Endometrial microvascular endothelial cells (primary cell): ENCODE measurements around the gene PVALB. TPM values are rescaled to one million over a fixed set of nuclear protein-coding genes. Genes with fewer than 3 reads are reported as not detected.
"Not testable (repeated sequence)": the region's sequence is repeated elsewhere in the genome, so short reads cannot be mapped to it uniquely, and the experiment has no call there.

Experiments used
- in situ Hi-C: cut with HindIII; loops from 2 replicates; pipeline ENCODE4 v1.10.0; 2017; ENCODE audit warnings: low sequenced_read_pairs, low pct_unique_long_range_greater_than_20kb; ENCODE audit errors: inconsistent ontology term
- total RNA-seq: library from RNA; depleted of rRNA; stranded (reverse); fragments of >200 nt; gene quantifications from one replicate; pipeline ENCODE4 v1.2.3, GENCODE V29; 2015; ENCODE audit errors: inconsistent ontology term

The PVALB gene
- total RNA-seq, 1 donor from 2014 or later: not detected

GRCh38 chr22:36765131-36765942 is 51.5 kb downstream of the PVALB start:
- in situ Hi-C loops: no loop called here

GRCh38 chr22:36764641-36765040 is 52.2 kb downstream of the PVALB start:
- in situ Hi-C loops: no loop called here

GRCh38 chr22:36764060-36764459 is 52.8 kb downstream of the PVALB start:
- in situ Hi-C loops: no loop called here

GRCh38 chr22:36763576-36763975 is 53.3 kb downstream of the PVALB start:
- in situ Hi-C loops: no loop called here

DNA sequence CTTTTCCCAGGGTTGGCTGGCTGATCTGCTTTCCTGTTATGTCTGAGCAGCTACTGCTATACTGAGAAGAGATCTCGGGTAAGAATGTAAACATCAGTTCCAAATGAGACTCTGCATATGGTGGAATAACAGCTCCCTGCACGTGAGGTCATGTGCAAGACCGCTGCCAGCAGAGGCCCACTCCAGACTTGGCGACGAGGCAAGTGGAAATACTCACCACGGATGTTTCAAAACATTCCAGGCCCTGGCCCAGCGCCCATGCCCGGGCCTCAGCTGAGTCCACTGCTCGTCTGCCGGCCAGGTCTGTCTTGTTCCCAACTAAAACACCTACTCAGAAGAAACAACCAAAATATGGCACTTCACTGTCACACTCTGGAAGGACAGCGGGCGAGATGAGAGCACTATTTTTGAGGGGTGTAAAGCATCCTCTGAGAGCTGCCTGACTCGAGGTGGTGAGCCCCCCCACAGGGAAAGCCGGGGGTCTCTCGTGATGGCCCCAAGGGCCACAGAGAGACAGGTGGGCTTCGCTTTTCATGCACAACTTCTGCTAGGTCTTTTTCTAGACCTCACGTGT is 54.1 kb downstream of the PVALB start:
- in situ Hi-C loops: no loop called here

DNA sequence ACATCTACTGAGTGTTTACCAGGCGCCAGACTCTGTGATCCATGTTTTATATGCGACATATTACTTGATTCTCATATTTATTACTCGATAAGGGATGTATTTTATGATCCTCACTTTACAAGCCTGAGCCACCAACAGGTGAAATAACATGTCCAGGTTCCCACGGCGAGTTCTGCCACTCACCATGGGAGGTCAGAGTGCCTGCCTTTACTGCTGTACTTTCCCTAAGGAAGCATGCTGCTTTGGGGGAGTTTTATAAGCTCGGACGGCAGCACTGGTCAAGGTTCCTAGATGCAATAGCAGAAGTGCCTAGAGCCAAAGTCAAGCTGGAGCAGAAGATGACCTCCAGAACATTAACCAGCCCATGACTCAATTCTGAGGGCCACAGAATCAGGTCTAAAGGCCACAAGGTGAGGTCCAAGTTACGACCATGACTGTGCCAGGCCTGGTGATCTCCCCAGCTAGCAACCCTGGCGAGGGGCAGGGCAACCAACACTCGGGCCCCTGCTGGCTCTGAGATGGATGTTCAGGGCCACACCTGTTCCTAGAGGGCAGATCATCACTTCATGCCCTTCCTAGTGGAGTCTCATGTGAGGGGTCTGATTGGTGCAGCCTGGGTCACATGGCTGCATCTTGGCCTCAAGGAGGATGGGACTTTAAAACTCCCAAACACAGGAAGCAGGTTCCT is 55.1 kb downstream of the PVALB start:
- in situ Hi-C loops: no loop called here

DNA sequence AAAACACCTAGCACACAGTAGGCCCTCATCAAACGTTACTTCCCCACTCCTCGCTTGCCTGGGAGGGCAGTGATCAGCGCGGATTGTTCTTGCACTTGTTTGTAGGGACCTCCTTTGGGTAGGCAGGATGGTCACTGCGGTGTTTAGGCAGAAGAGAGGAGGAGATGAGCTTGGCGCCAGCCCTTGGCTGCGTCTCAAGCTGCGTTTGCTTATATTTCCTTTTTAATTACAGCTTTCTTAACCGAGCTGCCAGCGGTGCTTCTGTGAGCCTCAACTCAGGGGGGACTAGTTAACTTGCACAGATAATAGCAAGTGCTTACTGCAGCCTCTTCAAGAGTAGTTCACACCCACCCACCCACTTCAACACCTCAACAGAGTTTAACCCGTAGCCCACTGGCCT is 56.0 kb downstream of the PVALB start:
- in situ Hi-C loops: no loop called here

DNA sequence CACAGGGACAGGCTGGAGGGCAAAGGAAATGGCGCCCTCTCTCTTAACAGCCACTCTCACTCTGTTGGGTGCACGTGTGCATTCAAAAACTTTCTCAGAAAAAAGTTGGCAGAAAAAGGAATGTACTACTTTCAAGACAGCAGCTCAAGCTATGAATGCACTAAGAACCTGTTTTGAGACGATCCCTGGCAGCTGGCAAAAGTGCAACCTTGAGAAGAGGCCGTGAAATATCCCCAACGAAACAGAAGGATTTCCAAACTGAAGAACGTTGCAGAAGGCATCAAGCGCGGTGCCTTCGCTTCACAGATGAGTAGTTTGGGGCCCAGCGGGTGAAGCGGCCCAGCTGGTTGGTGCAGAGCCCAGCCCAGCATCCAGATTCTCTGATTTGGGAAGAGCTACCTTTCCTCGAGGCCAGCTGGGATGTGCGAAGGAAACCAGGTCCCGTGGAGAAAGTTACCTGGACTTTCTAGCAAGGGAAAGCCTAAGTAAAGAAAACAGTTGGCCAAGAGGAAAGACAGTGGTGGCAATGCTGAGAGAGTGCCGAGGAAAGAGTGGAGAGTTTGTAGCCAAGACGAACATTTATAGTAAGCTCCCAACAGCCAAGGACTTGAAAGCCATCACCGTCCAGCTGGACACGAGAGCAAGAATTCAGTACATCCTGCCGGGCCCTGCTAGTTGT is 57.2 kb downstream of the PVALB start:
- in situ Hi-C loops: no loop called here

- in situ Hi-C loops: no loop called here
Measured at GRCh38 chr22:36758792-36759271, 58.0 kb downstream of the PVALB start.

GRCh38 chr22:36757668-36758211 is 59.1 kb downstream of the PVALB start:
- in situ Hi-C loops: no loop called here

GRCh38 chr22:36756746-36757655 is 59.8 kb downstream of the PVALB start:
- in situ Hi-C loops: no loop called here

GRCh38 chr22:36756031-36756430 is 60.8 kb downstream of the PVALB start:
- in situ Hi-C loops: no loop called here

GRCh38 chr22:36755316-36755715 is 61.5 kb downstream of the PVALB start:
- in situ Hi-C loops: no loop called here

DNA sequence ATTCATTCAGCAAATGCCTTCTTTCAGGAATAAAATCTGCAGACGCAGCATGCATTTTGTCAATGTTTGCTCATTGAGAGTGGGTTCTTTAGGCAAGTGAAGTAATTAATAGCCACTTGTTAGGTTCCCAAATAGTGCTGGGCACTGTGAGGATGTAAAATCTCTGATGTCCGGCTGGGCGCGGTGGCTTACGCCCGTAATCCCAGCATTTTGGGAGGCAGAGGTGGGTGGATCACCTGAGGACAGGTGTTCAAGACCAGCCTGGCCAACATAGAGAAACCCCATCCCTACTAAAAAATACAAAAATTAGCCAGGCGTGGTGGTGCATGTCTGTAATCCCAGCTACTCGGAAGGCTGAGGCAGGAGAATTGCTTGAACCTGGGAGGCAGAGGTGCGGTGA is 62.0 kb downstream of the PVALB start:
- in situ Hi-C loops: not testable (repeated sequence)

DNA sequence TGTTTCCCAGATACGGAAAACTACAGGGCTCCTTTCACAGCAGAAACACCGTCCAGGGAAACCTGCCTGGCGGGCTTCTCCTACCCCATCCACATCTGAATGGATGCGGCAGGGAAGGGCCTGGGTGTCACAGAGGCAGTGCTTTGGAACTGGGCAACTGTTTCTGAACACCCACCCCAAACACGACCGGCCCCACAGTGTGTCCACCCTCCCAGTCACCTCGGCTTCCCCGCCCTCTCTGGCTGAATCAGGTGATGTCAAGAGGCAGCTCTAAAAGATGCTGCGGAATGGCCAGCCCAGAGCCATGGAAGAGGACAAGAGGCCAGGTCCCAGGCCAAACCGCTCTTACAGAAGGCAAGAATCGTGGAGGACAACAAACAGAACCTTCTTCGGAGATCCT is 62.9 kb downstream of the PVALB start:
- in situ Hi-C loops: no loop called here

DNA sequence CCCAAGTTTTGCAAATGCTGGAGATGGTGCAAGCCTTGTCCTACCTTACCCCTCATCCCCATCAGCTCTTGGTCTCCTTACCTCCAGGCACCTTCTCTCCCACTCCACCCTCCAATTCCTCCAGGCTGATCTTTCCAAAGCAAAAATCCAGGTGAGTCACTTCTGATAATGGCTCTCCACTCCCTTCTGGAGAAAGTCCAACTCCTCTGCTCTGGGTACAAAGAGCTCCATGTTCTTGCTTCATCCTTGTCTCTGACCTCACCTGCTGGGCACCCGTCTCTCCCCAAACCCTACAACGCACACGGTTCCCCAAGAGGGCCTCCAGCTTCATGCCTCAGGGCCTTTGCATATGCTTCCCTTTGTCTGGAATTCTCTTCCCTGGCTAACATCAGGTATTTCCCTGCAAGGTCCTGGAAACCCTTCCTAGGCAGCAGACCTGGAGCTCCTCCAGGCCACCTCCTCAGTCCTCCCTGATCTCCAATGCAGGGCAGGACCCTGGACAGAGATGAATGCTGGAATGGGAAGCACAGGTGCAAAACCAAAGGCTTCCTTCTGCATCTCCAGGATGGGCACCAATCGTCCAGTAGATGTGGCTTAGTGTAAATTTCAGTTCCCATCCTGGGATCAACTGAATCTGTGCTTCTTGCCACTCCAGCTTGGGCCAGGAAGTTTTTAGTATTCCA is 63.6 kb downstream of the PVALB start:
- in situ Hi-C loops: no loop called here
